ENCODE results near the gene RPL10A. TPM values are rescaled to one million over a fixed set of nuclear protein-coding genes. Genes with fewer than 3 reads are reported as not detected.

RPL10A gene
- total RNA-seq, 1 donor from 2014 or later, result 1,245 TPM

- TF ChIP-seq CTCF (IDR thresholded peaks at IDR 0.05), result no peak
- Mint-ChIP-seq H3K27ac (ENCODE audit: unreplicated experiment) (no peak overlapping the region), H3K9me3 (ENCODE audit: unreplicated experiment) (no peaks in the 10 kb centered on the region), H3K4me3 (ENCODE audit: unreplicated experiment) (no peak overlapping the region), H3K36me3 (ENCODE audit: unreplicated experiment) (no peaks in the 10 kb centered on the region), H3K27me3 (ENCODE audit: unreplicated experiment) (no peaks in the 10 kb centered on the region), H3K4me1 (ENCODE audit: unreplicated experiment) (peaks cover 3% of the 10 kb centered on the region)
- DNase-seq (ENCODE audit: extremely low spot score, unreplicated experiment), result no peak
These were observed 50.5 kb downstream of the RPL10A start for GRCh38 chr6:35518566-35519312.

GRCh38 chr6:35519313-35520015 is 51.3 kb downstream of the RPL10A start:
- DNase-seq (ENCODE audit: extremely low spot score, unreplicated experiment), result no peak
- H3K27me3 Mint-ChIP-seq (ENCODE audit: unreplicated experiment), result no peaks in the 10 kb centered on the region
- H3K36me3 Mint-ChIP-seq (ENCODE audit: unreplicated experiment), result no peaks in the 10 kb centered on the region
- TF ChIP-seq CTCF (IDR thresholded peaks at IDR 0.05), result no peak
- H3K27ac Mint-ChIP-seq (ENCODE audit: unreplicated experiment), result no peak overlapping the region
- H3K9me3 Mint-ChIP-seq (ENCODE audit: unreplicated experiment), result no peaks in the 10 kb centered on the region
- H3K4me3 Mint-ChIP-seq (ENCODE audit: unreplicated experiment), result no peak overlapping the region
- H3K4me1 Mint-ChIP-seq (ENCODE audit: unreplicated experiment), result peaks cover 3% of the 10 kb centered on the region

Small RNA genes within 50 kb of the gene (microRNA-seq; reads per million reads assigned to microRNA genes)
- not detected for gene MIR7111 (ENCODE audit: unreplicated experiment)

Other genes starting within 250 kb of the RPL10A start
- gene ZNF76, start 208.7 kb upstream of the RPL10A start, total RNA-seq, result 29.3 and 32.9 TPM in 2 replicates
- 0.52 and 0.59 TPM in 2 replicates for gene DEF6, start 170.6 kb upstream of the RPL10A start, total RNA-seq
- gene PPARD, start 125.8 kb upstream of the RPL10A start, total RNA-seq, result 33.1 and 33.8 TPM in 2 replicates
- gene FANCE, start 16.1 kb upstream of the RPL10A start, total RNA-seq, result 7.8 TPM in 2 replicates
- 43.1 and 44.8 TPM in 2 replicates for gene TEAD3, start 28.7 kb downstream of the RPL10A start, total RNA-seq
- not detected in 2 replicates for gene TULP1, start 44.5 kb downstream of the RPL10A start, total RNA-seq
- gene FKBP5, start 220.5 kb downstream of the RPL10A start, total RNA-seq, result 108 and 112 TPM in 2 replicates